Frontal cortex (tissue), 4 donors: ENCODE measurements around the gene MAN2C1. TPM values are rescaled to one million over a fixed set of nuclear protein-coding genes. Genes with fewer than 3 reads are reported as not detected.
"Not testable (repeated sequence)": the region's sequence is repeated elsewhere in the genome, so short reads cannot be mapped to it uniquely, and the experiment has no call there.

Experiments
- DNase-seq, 2 donors: peaks; one replicate each; pipeline ENCODE4 v3.0.0; 2012; ENCODE audit warnings: low spot score in 2 of 2
- FAIRE-seq: peaks from 2 replicates; lab custom pipeline; 2012; peaks lifted over from hg19 to GRCh38; lab: Jason Lieb, UNC
- total RNA-seq: library from RNA; depleted of rRNA; stranded (reverse); fragments of >200 nt; gene quantifications from one replicate; pipeline ENCODE4 v1.2.3, GENCODE V29; 2014
- donor health status: control.
- donor health status: control.
- donor health status: control.

Gene MAN2C1
- total RNA-seq, 1 donor from 2014 or later, result 58.7 TPM

DNA sequence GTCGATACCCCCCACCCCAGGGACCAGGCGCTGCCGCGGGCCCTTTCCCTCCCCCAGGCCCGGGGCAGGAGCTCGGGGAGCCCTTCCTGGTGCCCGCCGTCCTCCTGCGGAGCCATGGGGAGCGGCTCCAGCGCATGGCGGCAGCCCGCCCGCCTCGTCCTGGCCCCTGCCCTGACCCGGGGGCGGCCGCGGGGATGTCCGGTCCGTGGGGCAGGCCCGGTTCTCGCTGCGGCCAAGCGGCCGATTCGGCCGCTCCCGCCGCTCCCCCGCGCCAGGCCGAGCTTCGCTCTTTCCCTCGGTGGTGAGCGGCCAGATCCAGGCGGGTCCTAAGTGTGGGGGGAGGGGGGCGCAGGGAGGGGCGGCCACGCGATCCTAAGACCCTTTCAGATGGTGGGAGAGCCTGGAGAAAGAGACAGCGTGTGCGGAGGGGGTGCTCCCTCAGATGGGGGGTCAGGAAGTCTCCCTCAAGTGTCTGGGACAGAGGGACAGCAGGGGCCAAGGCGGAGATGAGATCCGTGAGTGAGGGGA is 20.3 kb downstream of the MAN2C1 start:
- FAIRE-seq (no peak), DNase-seq (no peak)

DNA sequence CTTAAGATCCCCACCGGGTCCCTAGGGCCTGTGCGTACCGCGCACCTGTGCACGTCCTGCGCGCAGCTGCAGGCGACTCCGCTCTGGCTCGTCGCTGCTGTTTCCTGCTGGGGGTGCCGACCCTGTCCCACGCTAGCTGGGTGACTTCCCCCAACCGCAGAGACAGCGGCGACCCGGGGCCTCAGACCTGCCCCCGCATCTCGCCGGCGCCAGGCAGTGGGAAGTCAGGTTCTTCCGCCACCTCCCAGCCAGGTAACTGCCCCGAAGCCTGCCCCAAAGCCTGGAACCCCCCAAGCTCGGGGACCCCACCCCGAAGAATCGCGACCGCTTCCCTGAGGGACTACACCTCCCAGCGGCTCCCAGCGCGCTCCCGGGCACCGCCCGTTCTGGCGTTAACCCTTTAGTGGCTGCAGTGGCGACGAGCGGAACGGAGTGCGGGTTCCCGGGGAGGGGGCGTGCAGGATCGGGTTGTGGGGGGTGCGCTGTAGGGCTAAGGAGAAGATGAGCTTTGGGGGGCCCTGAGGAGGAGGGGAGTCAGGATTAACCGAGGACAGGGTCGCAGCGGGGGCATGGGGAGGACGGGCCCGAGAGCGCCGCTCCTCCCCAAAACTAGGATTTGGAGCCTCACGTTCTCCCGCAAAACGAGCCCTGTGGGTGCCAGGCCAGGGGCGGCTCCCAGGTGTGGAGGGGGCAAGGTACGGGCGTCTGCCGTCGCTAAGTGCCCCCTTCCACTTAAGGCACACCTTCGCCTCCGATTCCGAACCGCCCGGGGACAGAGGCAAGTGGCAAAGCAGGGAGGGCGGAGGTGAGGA is 21.0 kb downstream of the MAN2C1 start:
- DNase-seq, result peak; percentile 75 to 77
- FAIRE-seq, result no peak

DNA sequence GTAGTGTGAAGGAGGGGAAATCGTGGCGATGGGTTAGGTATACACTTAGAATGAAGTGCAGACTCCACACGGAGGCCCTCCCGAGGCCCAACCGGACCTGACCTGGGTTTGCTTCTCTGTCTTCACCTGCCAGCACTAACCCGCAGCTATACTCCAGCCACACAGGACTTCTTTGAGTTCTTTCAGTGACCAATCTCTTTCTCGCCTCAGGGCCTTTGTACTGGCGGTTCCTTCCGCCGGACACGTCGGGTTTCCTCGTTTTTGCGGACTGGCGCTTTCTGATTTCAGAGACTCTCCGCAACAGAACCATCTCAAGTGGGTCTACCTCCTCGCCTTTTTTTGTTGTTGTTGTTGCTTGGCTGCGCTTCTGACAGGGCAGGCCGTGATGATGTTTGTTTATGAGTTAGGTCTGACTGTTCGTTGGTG is 21.6 kb downstream of the MAN2C1 start, which contains the start of gene NEIL1:
Gene NEIL1, plus strand, starts transcription at position 244 of the 426 bp plus-strand sequence. CDS start 1,867 bp downstream, outside the sequence.
- FAIRE-seq (no peak), DNase-seq (no peak)

DNA sequence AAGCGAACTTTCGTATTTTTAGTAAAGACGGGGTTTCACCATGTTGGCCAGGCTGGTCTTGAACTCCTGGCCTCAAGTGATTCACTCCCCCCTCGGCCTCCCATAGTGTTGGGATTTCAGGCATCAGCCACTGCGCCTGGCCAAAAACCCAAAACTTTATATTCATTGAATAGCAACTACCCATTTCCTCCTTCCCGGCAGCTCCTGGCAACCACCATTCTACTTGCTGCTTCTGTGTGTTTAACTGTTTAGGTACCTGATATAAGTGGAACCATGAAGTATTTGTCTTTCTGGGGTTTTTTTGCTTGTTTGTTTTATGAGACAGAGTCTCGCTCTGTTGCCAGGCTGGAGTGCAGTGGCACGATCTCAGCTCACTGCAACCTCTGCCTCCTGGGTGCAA is 24.5 kb downstream of the MAN2C1 start:
- not testable (repeated sequence) for DNase-seq, FAIRE-seq

DNA sequence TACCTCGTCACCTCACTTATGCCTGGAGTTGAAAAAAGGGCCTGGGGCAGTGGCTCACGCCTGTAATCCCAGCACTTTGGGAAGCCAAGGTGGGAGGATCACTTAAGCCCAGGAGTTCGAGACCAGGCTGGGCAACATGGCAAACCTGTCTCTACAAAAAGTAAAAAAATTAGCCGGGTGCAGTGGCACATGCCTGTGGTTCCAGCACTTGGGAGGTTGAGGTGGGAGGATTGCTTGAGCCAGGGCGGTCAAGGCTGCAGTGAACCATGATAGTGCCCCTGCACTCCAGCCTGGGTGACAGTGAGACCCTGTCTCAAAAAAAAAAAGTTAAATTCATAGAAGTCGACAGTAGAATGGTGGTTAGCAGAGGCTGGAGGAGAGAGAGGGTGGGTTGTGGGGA is 26.2 kb downstream of the MAN2C1 start:
- no peak for FAIRE-seq
- DNase-seq, result no peak

- FAIRE-seq (no peak), DNase-seq (no peak)
Observed at GRCh38 chr15:75339531-75340240, 28.7 kb downstream of the MAN2C1 start.

DNA sequence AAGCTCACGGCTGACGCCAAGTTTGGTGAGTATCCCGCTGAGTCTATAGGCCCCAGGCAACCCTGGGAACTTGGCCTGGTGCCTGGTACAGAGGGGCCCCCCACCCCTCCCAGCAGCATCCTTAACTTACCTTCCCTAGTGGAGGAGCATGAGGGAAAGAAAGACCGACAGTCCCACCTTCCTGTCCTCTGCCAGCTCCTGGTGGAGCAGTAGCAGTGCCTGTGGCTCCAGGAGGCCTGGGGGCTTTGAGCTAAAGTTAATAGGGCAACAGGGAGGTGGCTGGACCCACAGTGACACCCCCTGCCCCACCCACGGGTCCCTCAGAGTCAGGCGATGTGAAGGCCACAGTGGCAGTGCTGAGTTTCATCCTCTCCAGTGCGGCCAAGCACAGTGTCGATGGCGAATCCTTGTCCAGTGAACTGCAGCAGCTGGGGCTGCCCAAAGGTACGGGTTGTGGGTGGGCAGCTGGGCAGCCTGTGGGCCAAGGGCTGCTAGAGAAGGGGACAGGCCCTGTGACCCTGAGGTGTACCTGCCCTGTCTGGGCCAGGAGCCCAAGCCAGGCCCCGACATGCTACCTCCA is 29.7 kb downstream of the MAN2C1 start:
- FAIRE-seq (no peak), DNase-seq (no peak)

DNA sequence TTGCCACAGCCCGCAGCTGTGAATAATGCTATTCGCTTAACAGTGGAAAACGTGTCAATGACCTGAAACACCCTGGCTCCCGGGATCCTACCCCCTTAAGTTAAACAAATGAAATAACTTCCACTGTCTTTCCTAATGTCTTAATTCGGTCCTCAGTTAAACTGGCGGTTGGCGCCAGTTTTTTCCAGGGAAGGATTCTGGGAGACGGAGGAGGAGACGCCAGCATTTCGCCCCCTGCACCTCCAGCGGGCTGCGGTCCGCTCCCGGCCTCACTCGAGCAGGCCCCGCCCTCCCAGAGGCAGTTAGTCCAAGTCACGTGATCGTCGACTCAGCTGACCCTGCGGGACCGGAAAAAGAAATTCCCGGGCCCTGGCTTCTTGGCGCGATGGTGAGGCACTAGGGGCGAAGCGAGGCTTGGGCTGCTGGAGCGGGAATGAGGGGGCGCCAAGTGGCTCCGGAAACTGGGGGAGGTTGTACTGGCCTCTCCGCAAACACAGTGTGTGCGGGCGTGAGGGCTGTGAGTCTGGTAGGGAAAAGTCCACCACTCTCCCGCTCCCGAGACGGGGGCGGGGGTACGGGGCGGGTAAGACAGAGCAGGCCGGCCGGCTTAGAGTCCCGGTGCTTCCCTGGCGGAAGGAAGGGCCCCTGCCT is 32.6 kb downstream of the MAN2C1 start, which contains the start of gene COMMD4:
Gene COMMD4, plus strand, starts transcription at position 359 of the 651 bp plus-strand sequence. Its CDS starts 27 bp downstream, at position 386.
- FAIRE-seq (no peak), DNase-seq (peak; percentile 67 to 73)

DNA sequence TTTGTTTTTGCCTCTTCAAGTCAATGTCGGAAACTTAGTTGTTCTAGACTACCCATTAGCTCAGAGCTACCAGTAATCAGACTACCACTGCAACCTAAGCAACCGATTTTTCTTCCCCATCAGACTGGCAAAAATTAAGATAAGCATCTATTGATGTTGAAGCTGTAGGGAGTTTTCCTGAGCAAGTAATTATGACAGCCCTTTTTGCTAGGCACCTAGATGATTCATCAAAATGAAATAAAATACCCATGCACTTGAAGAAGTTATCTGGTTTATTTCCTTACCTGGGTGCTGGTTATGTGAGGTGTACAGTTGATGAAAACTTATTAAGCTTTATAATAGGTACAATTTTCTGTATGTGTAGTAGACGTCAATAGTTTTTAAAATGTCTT is 33.1 kb downstream of the MAN2C1 start:
- DNase-seq (no peak), FAIRE-seq (no peak)

GRCh38 chr15:75333654-75334419 is 34.6 kb downstream of the MAN2C1 start:
- DNase-seq, FAIRE-seq: not testable (repeated sequence)

DNA sequence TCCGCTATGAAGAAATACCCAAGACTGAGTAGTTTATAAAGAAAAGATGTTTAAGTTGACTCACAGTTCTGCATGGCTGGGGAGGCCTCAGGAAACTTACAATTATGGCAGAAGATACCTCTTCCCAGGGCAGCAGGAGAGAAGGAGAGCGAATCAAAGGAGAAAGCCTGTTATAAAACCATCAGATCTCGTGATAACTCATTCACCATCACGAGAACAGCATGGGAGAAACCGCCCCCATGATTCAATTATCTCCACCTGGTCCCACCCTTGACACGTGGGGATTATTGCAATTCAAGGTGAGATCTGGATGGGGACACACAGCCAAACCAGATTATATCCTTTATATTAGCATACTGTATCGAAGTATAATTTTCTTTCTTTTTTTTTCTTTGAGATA is 36.3 kb downstream of the MAN2C1 start:
- FAIRE-seq, DNase-seq: not testable (repeated sequence)

GRCh38 chr15:75329571-75329970 is 38.8 kb downstream of the MAN2C1 start:
- FAIRE-seq (no peak), DNase-seq (no peak)

- FAIRE-seq, result no peak
- no peak for DNase-seq
Observed at GRCh38 chr15:75328493-75329314, 39.7 kb downstream of the MAN2C1 start.

- FAIRE-seq (no peak), DNase-seq (no peak)
Observed at GRCh38 chr15:75327491-75327890, 40.9 kb downstream of the MAN2C1 start.

- DNase-seq (no peak), FAIRE-seq (no peak)
Observed at GRCh38 chr15:75327005-75327404, 41.4 kb downstream of the MAN2C1 start.

- FAIRE-seq (no peak), DNase-seq (no peak)
Observed at GRCh38 chr15:75325922-75326321, 42.5 kb downstream of the MAN2C1 start.

- no peak for DNase-seq
- no peak for FAIRE-seq
Observed at GRCh38 chr15:75321711-75322110, 46.7 kb downstream of the MAN2C1 start.

GRCh38 chr15:75319231-75319897 is 49.0 kb downstream of the MAN2C1 start:
- FAIRE-seq, DNase-seq: not testable (repeated sequence)
